WTC11 (cell line): ENCODE measurements around the gene HRG. TPM values are rescaled to one million over a fixed set of nuclear protein-coding genes. Genes with fewer than 3 reads are reported as not detected.

ENCODE experiments used
- ATAC-seq: fragments of 200-7000 bp; cut with Tn5 transposase; 2 replicates; pipeline ENCODE4 v1.10.0; 2021; ENCODE audit warnings: mild to moderate bottlenecking, moderate library complexity
- CTCF ChIA-PET: fragments of 300-600 bp; sonication (Branson Sonifier 250); formaldehyde crosslinking; loops from one replicate; lab custom pipeline; 2021; ENCODE audit warnings: antibody characterized with exemption; lab: Charles Lee
- POLR2A ChIA-PET: fragments of 350-600 bp; sonication (Branson Sonifier 250); formaldehyde crosslinking; loops from one replicate; lab custom pipeline; 2021; ENCODE audit warnings: antibody characterized with exemption; lab: Charles Lee
- DNase-seq: peaks from one replicate; pipeline ENCODE4 v3.0.0; 2021; ENCODE audit warnings: low spot score
- H3K27ac Mint-ChIP-seq: 2 replicates; pipeline ENCODE4 v1.8.0; 2021; ENCODE audit warnings: mixed read lengths
- H3K27me3 Mint-ChIP-seq: 2 replicates; pipeline ENCODE4 v1.8.0; 2021; ENCODE audit warnings: low read depth, mild to moderate bottlenecking, moderate library complexity, mixed read lengths
- H3K36me3 Mint-ChIP-seq: 2 replicates; pipeline ENCODE4 v1.8.0; 2021; ENCODE audit warnings: mixed read lengths
- H3K4me1 Mint-ChIP-seq: 2 replicates; pipeline ENCODE4 v1.8.0; 2022; ENCODE audit warnings: mixed read lengths
- H3K4me3 Mint-ChIP-seq: 2 replicates; pipeline ENCODE4 v1.8.0; 2021; ENCODE audit warnings: mild to moderate bottlenecking, moderate library complexity, mixed read lengths
- H3K9me3 Mint-ChIP-seq: 2 replicates; pipeline ENCODE4 v1.8.0; 2021; ENCODE audit warnings: mixed read lengths
- ATF6 ChIP-seq: sonication (generic); formaldehyde crosslinking; IDR thresholded peaks from 2 replicates; pipeline ENCODE4 v1.8.1; 2023; ENCODE audit warnings: mild to moderate bottlenecking, missing genetic modification reagents
- CREM ChIP-seq: sonication (generic); formaldehyde crosslinking; IDR thresholded peaks from 2 replicates; pipeline ENCODE4 v1.8.1; 2022; ENCODE audit warnings: mild to moderate bottlenecking, missing genetic modification reagents, moderate library complexity
- ELF4 ChIP-seq: sonication (generic); formaldehyde crosslinking; IDR thresholded peaks from 2 replicates; pipeline ENCODE4 v1.8.1; 2022; ENCODE audit warnings: low read depth, mild to moderate bottlenecking, moderate library complexity, missing genetic modification reagents
- EMX1 ChIP-seq: fragments of 250-450 bp; sonication (Bioruptor Pico); IDR thresholded peaks from 2 replicates; pipeline ENCODE4 v1.8.0; 2021; ENCODE audit warnings: mild to moderate bottlenecking
- FOXK1 ChIP-seq: sonication (generic); formaldehyde crosslinking; IDR thresholded peaks from 2 replicates; pipeline ENCODE4 v1.8.0; 2022; ENCODE audit warnings: mild to moderate bottlenecking, moderate library complexity, missing genetic modification reagents
- FOXP1 ChIP-seq: sonication (generic); formaldehyde crosslinking; IDR thresholded peaks from 2 replicates; pipeline ENCODE4 v1.8.0; 2022; ENCODE audit warnings: missing genetic modification reagents, mild to moderate bottlenecking, moderate library complexity, borderline replicate concordance
- GTF2I ChIP-seq: fragments of 250-450 bp; sonication (Bioruptor Pico); conservative IDR thresholded peaks from 2 replicates; pipeline ENCODE4 v1.4.0; 2021; ENCODE audit warnings: mild to moderate bottlenecking
- HMGA2 ChIP-seq: fragments of 250-450 bp; sonication (Bioruptor Pico); IDR thresholded peaks from 2 replicates; pipeline ENCODE4 v1.4.0; 2021; ENCODE audit warnings: mild to moderate bottlenecking, moderate library complexity
- JUN ChIP-seq: sonication (generic); formaldehyde crosslinking; IDR thresholded peaks from 2 replicates; pipeline ENCODE4 v1.8.0; 2023; ENCODE audit warnings: mild to moderate bottlenecking, missing genetic modification reagents
- OVOL2 ChIP-seq: fragments of 250-450 bp; sonication (Bioruptor Pico); IDR thresholded peaks from 2 replicates; pipeline ENCODE4 v1.9.0; 2021; ENCODE audit warnings: mild to moderate bottlenecking, borderline replicate concordance
- SMAD3 ChIP-seq: sonication (generic); formaldehyde crosslinking; IDR thresholded peaks from 2 replicates; pipeline ENCODE4 v1.8.0; 2022; ENCODE audit warnings: missing genetic modification reagents, mild to moderate bottlenecking, borderline replicate concordance
- SOX15 ChIP-seq: fragments of 250-450 bp; sonication (Bioruptor Pico); IDR thresholded peaks from 2 replicates; pipeline ENCODE4 v1.9.0; 2021; ENCODE audit warnings: mild to moderate bottlenecking
- USF2 ChIP-seq: sonication (generic); formaldehyde crosslinking; IDR thresholded peaks from 2 replicates; pipeline ENCODE4 v1.8.1; 2023; ENCODE audit warnings: mild to moderate bottlenecking, missing genetic modification reagents, moderate library complexity
- ZMAT4 ChIP-seq: fragments of 250-450 bp; sonication (Bioruptor Pico); IDR thresholded peaks from 2 replicates; pipeline ENCODE4 v1.9.0; 2021; ENCODE audit warnings: mild to moderate bottlenecking
- ZNF219 ChIP-seq: sonication (generic); formaldehyde crosslinking; IDR thresholded peaks from 2 replicates; pipeline ENCODE4 v1.8.0; 2023; ENCODE audit warnings: missing genetic modification reagents, mild to moderate bottlenecking, borderline replicate concordance
- total RNA-seq: library from RNA; stranded (reverse); gene quantifications from 3 replicates; pipeline ENCODE4 v1.2.3, GENCODE V29; 2021
- TF ChIP-seq, protein P1 (sequence below): fragments of 250-450 bp; sonication (Bioruptor Pico); conservative IDR thresholded peaks from 2 replicates; pipeline ENCODE4 v1.9.0; 2021; ENCODE audit warnings: mild to moderate bottlenecking
- TF ChIP-seq, protein P2 (sequence below): sonication (generic); formaldehyde crosslinking; IDR thresholded peaks from 2 replicates; pipeline ENCODE4 v1.8.0; 2023; ENCODE audit warnings: missing genetic modification reagents, mild to moderate bottlenecking, borderline replicate concordance
- TF ChIP-seq, protein P3 (sequence below): sonication (generic); formaldehyde crosslinking; conservative IDR thresholded peaks from 2 replicates; pipeline ENCODE4 v1.8.1; 2022; ENCODE audit warnings: mild to moderate bottlenecking, missing genetic modification reagents
- TF ChIP-seq, protein P4 (sequence below): fragments of 200-600 bp; IDR thresholded peaks from 2 replicates; pipeline ENCODE4 v1.8.0; 2022; ENCODE audit warnings: antibody characterized with exemption
- TF ChIP-seq, protein P5 (sequence below): sonication (generic); formaldehyde crosslinking; conservative IDR thresholded peaks from 2 replicates; pipeline ENCODE4 v1.8.1; 2023; ENCODE audit warnings: mild to moderate bottlenecking, low read depth, missing genetic modification reagents, moderate library complexity

HRG gene
- total RNA-seq, 1 experiment from 2014 or later: 0.24 TPM

DNA sequence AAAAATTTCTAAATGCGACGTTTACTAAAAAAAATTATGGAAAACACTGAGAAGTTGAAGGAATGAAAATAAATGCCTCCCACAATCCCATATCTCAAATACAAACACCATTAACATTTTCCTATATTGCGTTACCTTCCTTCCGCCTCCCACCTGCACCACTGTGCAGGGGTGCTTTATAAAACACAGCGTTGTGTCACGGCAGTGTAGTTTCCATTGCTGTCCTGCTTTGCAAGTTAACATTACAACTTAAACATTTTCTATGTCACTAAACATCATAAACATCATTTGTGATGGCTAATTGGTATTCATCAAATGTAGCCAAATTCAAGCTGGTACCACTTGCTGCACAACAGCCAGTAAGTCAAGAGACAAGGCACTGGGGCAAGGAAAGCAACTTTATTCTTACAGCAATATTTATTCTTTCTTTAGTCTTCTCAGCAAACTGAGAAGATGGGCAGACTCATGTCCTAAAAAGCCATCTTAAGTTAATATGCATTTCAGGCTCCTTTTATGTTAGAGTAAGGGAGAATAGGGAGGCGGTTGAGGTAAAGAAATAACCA, 37.9 kb upstream of the HRG start:
- no peak overlapping the region for H3K4me3 Mint-ChIP-seq
- peaks cover 3% of the 10 kb centered on the region; the same call in 1 of the 2 replicates for H3K9me3 Mint-ChIP-seq
- DNase-seq (no peak), ATAC-seq (no peak)
- H3K36me3 Mint-ChIP-seq: no peaks in the 10 kb centered on the region
- peaks cover 2% of the 10 kb centered on the region; the same call in 1 of the 2 replicates for H3K27me3 Mint-ChIP-seq
- H3K27ac Mint-ChIP-seq: no peak overlapping the region
- CTCF ChIA-PET: no interaction called here
- TF ChIP-seq EMX1 (no peak), USF2 (CRISPR knock-in tag) (no peak), ZMAT4 (no peak), SOX15 (CRISPR knock-in tag) (no peak), SMAD3 (CRISPR knock-in tag) (no peak), CREM (CRISPR knock-in tag) (no peak), ATF6 (CRISPR knock-in tag) (no peak), FOXK1 (CRISPR knock-in tag) (no peak), GTF2I (CRISPR knock-in tag) (no peak), ZNF219 (CRISPR knock-in tag) (no peak), HMGA2 (CRISPR knock-in tag) (no peak)
- TF ChIP-seq, protein P1, sequence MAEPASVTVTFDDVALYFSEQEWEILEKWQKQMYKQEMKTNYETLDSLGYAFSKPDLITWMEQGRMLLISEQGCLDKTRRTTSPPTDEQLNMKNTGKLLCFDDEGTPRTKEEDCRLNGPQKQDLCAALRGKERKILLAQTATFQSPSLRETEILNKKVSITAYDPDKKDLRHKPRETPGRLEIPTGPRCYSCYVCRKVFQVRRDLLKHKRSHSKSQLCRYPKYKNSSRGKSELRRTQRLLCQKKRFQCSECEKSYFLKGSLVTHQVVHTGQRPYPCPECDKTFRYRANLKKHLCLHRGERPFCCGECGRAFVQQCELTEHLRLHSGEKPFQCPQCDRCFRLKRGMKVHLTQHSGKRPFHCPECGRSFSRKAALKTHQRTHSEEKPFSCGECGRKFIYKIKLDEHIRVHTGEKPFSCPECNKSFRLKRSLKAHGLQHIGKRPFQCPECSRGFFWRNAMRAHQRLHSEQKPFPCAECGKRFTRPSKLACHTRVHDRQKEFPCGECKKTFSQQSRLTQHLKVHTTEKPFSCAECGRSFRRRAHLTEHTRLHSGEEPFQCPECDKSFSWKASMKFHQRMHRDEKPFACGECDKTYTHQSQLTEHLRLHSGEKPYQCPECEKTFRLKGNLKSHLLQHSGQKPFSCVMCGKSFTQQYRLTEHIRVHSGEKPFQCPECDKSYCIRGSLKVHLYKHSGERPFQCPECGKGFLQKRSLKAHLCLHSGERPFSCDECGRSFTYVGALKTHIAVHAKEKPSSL (CRISPR knock-in tag): no peak
- TF ChIP-seq, all 79 proteins: peak for 0
- H3K4me1 Mint-ChIP-seq: peaks cover 7% of the 10 kb centered on the region; the same call in 1 of the 2 replicates
- POLR2A ChIA-PET: no interaction called here

- DNase-seq (no peak), ATAC-seq (no peak)
- Mint-ChIP-seq H3K27me3 (peaks cover 2% of the 10 kb centered on the region; the same call in 1 of the 2 replicates), H3K36me3 (no peaks in the 10 kb centered on the region), H3K9me3 (peaks cover 3% of the 10 kb centered on the region; the same call in 1 of the 2 replicates), H3K4me3 (no peak overlapping the region), H3K4me1 (peaks cover 7% of the 10 kb centered on the region; the same call in 1 of the 2 replicates), H3K27ac (no peak overlapping the region)
- POLR2A ChIA-PET: no interaction called here
- CTCF ChIA-PET: no interaction called here
- TF ChIP-seq FOXK1 (CRISPR knock-in tag): no peak
- no peak for TF ChIP-seq FOXP1 (CRISPR knock-in tag)
- TF ChIP-seq JUN (CRISPR knock-in tag): no peak
- TF ChIP-seq, protein P2, sequence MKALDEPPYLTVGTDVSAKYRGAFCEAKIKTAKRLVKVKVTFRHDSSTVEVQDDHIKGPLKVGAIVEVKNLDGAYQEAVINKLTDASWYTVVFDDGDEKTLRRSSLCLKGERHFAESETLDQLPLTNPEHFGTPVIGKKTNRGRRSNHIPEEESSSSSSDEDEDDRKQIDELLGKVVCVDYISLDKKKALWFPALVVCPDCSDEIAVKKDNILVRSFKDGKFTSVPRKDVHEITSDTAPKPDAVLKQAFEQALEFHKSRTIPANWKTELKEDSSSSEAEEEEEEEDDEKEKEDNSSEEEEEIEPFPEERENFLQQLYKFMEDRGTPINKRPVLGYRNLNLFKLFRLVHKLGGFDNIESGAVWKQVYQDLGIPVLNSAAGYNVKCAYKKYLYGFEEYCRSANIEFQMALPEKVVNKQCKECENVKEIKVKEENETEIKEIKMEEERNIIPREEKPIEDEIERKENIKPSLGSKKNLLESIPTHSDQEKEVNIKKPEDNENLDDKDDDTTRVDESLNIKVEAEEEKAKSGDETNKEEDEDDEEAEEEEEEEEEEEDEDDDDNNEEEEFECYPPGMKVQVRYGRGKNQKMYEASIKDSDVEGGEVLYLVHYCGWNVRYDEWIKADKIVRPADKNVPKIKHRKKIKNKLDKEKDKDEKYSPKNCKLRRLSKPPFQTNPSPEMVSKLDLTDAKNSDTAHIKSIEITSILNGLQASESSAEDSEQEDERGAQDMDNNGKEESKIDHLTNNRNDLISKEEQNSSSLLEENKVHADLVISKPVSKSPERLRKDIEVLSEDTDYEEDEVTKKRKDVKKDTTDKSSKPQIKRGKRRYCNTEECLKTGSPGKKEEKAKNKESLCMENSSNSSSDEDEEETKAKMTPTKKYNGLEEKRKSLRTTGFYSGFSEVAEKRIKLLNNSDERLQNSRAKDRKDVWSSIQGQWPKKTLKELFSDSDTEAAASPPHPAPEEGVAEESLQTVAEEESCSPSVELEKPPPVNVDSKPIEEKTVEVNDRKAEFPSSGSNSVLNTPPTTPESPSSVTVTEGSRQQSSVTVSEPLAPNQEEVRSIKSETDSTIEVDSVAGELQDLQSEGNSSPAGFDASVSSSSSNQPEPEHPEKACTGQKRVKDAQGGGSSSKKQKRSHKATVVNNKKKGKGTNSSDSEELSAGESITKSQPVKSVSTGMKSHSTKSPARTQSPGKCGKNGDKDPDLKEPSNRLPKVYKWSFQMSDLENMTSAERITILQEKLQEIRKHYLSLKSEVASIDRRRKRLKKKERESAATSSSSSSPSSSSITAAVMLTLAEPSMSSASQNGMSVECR: no peak
- TF ChIP-seq, protein P3, sequence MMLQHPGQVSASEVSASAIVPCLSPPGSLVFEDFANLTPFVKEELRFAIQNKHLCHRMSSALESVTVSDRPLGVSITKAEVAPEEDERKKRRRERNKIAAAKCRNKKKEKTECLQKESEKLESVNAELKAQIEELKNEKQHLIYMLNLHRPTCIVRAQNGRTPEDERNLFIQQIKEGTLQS (CRISPR knock-in tag): no peak
- TF ChIP-seq, protein P4, sequence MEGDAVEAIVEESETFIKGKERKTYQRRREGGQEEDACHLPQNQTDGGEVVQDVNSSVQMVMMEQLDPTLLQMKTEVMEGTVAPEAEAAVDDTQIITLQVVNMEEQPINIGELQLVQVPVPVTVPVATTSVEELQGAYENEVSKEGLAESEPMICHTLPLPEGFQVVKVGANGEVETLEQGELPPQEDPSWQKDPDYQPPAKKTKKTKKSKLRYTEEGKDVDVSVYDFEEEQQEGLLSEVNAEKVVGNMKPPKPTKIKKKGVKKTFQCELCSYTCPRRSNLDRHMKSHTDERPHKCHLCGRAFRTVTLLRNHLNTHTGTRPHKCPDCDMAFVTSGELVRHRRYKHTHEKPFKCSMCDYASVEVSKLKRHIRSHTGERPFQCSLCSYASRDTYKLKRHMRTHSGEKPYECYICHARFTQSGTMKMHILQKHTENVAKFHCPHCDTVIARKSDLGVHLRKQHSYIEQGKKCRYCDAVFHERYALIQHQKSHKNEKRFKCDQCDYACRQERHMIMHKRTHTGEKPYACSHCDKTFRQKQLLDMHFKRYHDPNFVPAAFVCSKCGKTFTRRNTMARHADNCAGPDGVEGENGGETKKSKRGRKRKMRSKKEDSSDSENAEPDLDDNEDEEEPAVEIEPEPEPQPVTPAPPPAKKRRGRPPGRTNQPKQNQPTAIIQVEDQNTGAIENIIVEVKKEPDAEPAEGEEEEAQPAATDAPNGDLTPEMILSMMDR: no peak
- TF ChIP-seq OVOL2 (CRISPR knock-in tag): no peak
- TF ChIP-seq, protein P5, sequence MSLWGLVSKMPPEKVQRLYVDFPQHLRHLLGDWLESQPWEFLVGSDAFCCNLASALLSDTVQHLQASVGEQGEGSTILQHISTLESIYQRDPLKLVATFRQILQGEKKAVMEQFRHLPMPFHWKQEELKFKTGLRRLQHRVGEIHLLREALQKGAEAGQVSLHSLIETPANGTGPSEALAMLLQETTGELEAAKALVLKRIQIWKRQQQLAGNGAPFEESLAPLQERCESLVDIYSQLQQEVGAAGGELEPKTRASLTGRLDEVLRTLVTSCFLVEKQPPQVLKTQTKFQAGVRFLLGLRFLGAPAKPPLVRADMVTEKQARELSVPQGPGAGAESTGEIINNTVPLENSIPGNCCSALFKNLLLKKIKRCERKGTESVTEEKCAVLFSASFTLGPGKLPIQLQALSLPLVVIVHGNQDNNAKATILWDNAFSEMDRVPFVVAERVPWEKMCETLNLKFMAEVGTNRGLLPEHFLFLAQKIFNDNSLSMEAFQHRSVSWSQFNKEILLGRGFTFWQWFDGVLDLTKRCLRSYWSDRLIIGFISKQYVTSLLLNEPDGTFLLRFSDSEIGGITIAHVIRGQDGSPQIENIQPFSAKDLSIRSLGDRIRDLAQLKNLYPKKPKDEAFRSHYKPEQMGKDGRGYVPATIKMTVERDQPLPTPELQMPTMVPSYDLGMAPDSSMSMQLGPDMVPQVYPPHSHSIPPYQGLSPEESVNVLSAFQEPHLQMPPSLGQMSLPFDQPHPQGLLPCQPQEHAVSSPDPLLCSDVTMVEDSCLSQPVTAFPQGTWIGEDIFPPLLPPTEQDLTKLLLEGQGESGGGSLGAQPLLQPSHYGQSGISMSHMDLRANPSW: no peak
- TF ChIP-seq ELF4: no peak
- TF ChIP-seq ZNF219 (CRISPR knock-in tag): no peak
These were observed 37.1 kb upstream of the HRG start for GRCh38 chr3:186628756-186629155.
